ENCODE results near the gene DNM3. TPM values are rescaled to one million over a fixed set of nuclear protein-coding genes. Genes with fewer than 3 reads are reported as not detected.

Gene DNM3
- total RNA-seq, 1 donor from 2014 or later, result 8.2 TPM

Other genes starting within 250 kb of the DNM3 start
- gene MYOCOS, start 219.3 kb upstream of the DNM3 start, total RNA-seq, result not detected in 2 replicates
- not detected in 2 replicates for gene MYOC, start 188.8 kb upstream of the DNM3 start, total RNA-seq
- 6.0 and 6.7 TPM in 2 replicates for gene VAMP4, start 99.4 kb upstream of the DNM3 start, total RNA-seq
- gene METTL13, start 59.8 kb upstream of the DNM3 start, total RNA-seq, result 30.8 and 32.2 TPM in 2 replicates

Measured in dermis blood vessel endothelial cell (primary cell).